Activated CD4-positive, alpha-beta T cell treated with anti-CD3 and anti-CD28 coated beads, Interleukin-10, Interleukin-2, amounts not matched to agents 100 ng/mL and 50 ng/mL, durations not matched to agents 16 hours and 8 hours (primary cell): ENCODE data around the gene TOP3B.
A peak's percentile ranks its signal among the peaks of the same experiment; 100 is the strongest.

Experiments used
- DNase-seq: peaks from one replicate; pipeline ENCODE4 v3.0.0-alpha.2; 2020

Gene TOP3B

DNA sequence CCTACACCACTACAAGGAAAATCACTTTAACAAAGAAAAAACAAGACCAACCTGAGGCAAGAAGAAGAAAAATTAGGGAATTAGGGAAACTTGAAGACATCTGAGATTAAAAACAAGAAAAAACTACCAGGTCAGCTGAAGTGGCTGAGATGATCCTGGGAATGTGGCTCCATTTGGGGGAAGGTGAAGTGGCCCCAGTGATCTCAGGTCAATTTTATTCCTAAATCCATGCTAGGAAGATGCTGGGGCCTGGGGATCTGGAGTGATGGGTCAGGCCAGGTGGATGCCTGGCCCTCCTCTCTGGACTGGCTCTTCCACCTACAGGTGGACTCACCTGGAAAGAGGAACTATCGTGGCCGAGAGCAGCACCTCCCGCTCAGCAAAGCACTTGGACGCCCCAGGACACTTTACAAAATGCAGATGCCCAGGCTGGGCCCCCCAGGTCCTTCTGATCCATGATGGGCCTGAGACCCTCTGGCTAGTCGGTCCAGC, 6.7 kb downstream of the TOP3B start:
- no peak for DNase-seq

DNA sequence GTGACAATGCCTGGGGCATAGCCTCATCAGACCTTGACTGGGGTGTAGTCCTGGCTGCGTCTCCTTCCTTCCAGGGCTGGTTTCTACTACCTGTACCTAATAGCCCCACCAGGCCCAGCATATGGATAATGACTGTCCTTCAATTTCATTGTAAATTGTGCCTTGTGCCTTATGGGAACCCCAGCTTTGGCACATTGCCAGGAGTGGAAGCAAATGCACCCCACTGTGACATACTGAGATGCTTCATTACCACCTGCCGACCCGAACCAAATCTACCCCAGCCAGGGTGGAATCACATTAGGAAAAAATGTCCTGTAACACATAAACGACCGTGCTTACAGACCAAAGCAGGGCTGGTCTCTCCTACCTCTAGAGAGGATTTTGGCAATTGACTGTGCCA, 7.3 kb downstream of the TOP3B start:
- no peak for DNase-seq

GRCh38 chr22:21974058-21974649, 8.4 kb downstream of the TOP3B start:
- no peak for DNase-seq

GRCh38 chr22:21972806-21973205, 9.8 kb downstream of the TOP3B start:
- no peak for DNase-seq

- peak; percentile 51 for DNase-seq
Observed at GRCh38 chr22:21972293-21972779, 10.3 kb downstream of the TOP3B start.

- no peak for DNase-seq
Observed at GRCh38 chr22:21971858-21972275, 10.7 kb downstream of the TOP3B start.

GRCh38 chr22:21970800-21971617, 11.6 kb downstream of the TOP3B start:
- DNase-seq = no peak

DNA sequence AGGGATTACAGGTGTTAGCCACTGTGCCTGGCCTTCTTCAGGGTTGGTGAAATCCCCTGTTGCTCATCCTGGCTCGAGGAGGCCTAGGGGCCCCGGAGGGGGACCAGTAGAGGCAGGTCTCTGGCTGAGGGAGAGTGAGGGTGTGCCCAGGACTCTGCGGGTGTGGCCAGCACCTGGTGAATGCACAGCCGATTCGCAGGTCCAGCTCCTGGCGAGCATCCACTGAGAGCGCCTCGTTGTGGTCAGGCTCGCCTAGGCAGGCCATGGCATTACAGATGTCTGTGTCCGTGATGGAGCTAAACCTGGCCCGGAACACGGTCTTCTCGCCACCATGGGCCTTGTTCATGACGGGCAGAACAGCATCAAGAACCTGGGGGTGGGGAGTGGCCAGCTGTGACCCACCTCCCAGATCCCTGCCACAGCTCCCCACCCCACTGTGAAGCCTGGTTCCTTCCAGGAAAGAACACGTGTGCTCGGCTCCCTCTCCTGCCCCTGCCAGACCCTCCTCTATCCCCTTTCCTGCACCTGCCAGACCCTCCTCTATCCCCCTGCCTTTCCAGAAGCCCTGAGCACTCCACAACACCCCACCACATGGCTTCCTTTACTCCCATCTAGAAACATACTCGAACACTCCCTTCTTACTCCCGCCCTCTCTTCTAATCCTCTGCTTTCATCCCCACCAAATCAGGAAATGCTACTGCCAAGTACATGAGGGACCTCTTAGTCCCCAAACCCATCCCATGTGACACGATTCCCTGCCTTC, 12.4 kb downstream of the TOP3B start:
- no peak for DNase-seq

DNA sequence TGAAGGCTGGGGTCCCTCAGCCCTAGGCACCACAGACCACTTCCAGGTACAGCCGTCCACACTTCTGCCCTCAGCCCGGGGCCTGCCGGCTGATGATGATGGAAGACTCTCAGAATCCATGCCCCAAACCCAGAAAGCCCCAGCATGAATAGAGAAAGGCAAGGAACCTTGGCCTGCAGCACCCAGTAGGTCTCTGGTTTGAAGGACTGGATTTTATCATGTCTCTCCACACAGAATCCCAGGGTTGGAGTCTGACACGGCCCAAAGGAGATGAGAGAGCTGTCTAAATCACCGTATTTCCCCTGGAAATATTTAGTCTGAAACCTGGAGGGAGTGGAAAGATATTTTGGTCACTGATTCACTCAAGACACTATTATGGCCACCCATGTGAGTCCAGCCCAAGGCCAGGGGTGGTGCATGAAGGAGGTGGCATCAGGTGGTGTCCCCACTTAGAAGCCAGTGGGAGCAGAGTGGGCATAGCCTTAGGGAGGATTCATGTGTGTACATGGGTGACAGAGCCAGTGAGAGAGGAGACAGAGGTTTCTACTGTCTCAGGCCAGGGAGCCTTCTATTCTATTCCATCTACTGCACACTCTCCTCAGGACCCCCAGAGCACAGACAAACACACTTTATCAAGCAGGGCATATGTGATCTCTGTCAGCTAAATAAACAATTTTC, 14.0 kb downstream of the TOP3B start:
- DNase-seq = no peak

GRCh38 chr22:21967693-21968271, 14.8 kb downstream of the TOP3B start:
- DNase-seq = no peak

DNA sequence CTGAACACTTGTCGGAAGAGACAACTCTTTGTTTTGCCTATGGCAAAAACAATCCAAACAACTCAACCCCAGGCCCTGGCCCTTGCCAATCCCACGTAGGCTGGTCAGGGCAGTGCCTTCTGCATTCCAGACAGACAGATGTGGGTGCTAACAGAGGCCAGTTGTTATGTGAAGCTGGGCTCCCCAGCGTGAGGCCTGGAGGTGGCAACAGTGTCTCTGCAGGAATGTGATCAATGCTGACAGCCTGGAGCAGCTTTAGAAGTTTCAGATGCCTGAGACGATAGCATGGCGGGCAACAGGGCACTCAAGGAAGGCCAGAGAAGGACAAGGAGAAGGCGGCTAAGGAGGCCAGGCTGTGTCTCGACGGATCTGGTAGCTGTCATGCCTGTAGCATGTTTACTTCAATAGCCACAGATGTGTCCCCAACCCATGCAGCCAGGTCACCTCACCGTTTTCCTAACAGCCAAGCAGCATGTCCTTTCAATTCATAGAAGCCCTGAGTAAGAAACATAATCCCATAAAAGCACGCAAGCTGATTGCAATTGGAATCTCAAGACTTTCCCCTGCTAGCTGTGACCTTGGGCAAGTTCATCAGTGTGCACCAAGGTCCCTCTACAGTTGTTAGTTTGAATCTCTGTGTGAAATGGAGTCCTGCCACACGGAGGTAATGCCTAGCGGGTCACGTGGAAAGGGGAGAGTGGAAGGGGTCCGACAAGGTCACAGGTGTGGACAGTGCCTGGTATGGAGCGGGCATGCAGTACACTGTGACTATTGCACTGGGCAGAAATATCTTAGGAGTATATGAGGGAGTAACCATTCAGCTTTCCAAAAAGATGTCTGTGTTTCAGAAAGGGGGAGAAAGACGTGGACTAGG, 15.7 kb downstream of the TOP3B start:
- no peak for DNase-seq

- no peak for DNase-seq
Observed at GRCh38 chr22:21965762-21966288, 16.8 kb downstream of the TOP3B start.

- no peak for DNase-seq
Observed at GRCh38 chr22:21964918-21965484, 17.6 kb downstream of the TOP3B start.

GRCh38 chr22:21964234-21964633, 18.4 kb downstream of the TOP3B start:
- no peak for DNase-seq

DNA sequence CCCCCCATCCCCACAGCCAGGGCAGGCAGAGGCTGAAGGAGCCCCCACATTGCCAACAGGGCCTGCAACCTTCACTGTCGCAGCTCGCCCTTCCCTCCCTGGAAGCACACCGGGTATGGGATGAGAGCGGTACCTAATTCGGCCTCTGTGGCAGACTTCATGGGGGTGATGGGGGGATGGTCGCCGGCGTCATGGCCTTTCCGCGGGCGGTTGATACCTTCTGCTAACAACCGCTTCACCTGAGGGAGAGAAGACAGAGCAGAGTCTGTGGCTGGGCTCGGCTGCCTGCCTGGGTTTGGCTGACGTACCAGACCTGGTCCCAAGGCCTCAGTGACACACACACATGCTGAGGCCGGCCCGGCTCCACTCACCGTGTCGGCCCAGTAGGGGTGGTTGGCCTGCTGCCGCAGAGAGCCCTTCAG, 18.8 kb downstream of the TOP3B start:
- DNase-seq = no peak

- no peak for DNase-seq
Observed at GRCh38 chr22:21963286-21963685, 19.3 kb downstream of the TOP3B start.

DNA sequence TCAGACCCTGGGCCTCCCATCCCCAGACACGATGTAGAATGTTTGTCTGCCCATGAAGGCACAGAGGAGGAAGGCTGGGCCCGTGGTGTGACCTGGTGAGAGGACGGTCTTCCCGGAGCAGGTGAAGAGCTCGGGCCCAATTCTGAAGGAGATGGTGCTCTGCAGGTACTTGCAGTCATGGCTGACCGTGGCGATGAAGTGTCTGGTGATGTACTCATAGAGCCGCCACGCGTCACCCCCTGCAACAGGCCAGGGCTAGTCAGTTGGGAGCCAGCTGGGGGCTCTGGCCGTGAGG, 20.0 kb downstream of the TOP3B start:
- no peak for DNase-seq

- DNase-seq = no peak
Observed at GRCh38 chr22:21961886-21962654, 20.5 kb downstream of the TOP3B start.

- no peak for DNase-seq
Observed at GRCh38 chr22:21961127-21961867, 21.3 kb downstream of the TOP3B start.
